Sigmoid colon (tissue), 4 donors: ENCODE data around the gene KIRREL3.

Source experiments
- EP300 ChIP-seq, 4 donors: sonication (generic); formaldehyde crosslinking; IDR thresholded peaks; one replicate each; pipeline ENCODE4 v1.6.1; 2017; ENCODE audit warnings: antibody characterized with exemption in 4 of 4
- POLR2A ChIP-seq, 2 donors: fragments of 450-650 bp; IDR thresholded peaks; one replicate each; pipeline ENCODE4 v1.6.1; 2016; ENCODE audit warnings: antibody characterized with exemption in 2 of 2, mild to moderate bottlenecking in 2 of 2, moderate library complexity in 2 of 2
- POLR2AphosphoS5 ChIP-seq, 4 donors: sonication (generic); formaldehyde crosslinking; IDR thresholded peaks; one replicate each; pipeline ENCODE4 v1.6.1; 2017; ENCODE audit warnings: antibody characterized with exemption in 4 of 4
- TF ChIP-seq, protein P1 (sequence below), 4 experiments: fragments of 450-650 bp in 3 of 4; fragments of 200-600 bp in 1 of 4; IDR thresholded peaks; one replicate each; pipeline ENCODE4 v1.5.1; 2016 to 2019; ENCODE audit warnings: antibody characterized with exemption in 4 of 4, mild to moderate bottlenecking in 3 of 4, moderate library complexity in 2 of 4

DNA sequence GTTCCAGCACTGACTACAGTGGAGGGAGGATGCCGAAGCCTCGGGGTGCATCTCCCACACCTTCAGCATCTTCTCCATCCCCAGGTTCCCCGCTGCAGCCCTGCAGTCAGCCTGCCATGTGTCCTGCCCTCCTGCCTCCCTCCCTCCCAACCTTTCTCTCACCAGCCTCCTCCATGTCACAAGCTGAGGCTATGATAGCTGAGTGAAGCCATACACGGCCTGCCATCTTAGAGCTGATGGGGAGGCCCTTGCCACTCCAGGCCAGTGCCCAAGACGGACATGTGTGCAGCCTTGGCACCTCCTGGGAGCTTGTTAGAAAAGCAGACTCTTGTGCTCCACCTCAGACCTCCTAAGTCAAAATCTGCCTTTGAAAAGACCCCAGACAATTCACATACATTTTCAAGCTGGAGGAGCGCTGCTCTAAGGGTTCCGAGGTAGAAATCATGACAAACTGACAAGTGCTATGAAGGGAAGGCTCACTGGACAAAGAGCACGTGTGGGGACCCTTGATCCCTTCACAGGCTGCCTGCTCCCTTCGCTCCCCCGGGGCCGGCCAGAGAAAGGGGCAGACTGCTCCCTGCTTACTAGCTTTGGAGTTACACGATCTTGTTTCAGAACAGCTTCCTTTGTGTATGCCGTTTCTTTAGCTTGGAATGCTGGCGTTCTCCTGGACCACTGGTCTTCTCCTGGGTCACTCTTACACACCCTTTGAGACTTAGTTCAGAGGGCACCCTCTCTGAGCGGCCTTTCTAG is 521.2 kb downstream of the KIRREL3 start:
- TF ChIP-seq, protein P1, sequence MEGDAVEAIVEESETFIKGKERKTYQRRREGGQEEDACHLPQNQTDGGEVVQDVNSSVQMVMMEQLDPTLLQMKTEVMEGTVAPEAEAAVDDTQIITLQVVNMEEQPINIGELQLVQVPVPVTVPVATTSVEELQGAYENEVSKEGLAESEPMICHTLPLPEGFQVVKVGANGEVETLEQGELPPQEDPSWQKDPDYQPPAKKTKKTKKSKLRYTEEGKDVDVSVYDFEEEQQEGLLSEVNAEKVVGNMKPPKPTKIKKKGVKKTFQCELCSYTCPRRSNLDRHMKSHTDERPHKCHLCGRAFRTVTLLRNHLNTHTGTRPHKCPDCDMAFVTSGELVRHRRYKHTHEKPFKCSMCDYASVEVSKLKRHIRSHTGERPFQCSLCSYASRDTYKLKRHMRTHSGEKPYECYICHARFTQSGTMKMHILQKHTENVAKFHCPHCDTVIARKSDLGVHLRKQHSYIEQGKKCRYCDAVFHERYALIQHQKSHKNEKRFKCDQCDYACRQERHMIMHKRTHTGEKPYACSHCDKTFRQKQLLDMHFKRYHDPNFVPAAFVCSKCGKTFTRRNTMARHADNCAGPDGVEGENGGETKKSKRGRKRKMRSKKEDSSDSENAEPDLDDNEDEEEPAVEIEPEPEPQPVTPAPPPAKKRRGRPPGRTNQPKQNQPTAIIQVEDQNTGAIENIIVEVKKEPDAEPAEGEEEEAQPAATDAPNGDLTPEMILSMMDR (IDR thresholded peaks at IDR 0.05) = no peak
- TF ChIP-seq POLR2A (IDR thresholded peaks at IDR 0.05) (no peak), EP300 (IDR thresholded peaks at IDR 0.05) (no peak), POLR2AphosphoS5 (IDR thresholded peaks at IDR 0.05) (no peak)
